Stomach (tissue), 4 donors: ENCODE data around the gene CARD11.

Experiments used
- CTCF ChIP-seq, 7 experiments: fragments of 450-650 bp in 4 of 7; fragments of 200-600 bp in 3 of 7; sonication (generic) in 3 of 7; IDR thresholded peaks; one replicate each; pipeline ENCODE4 v1.5.1; 2016 to 2019; ENCODE audit warnings: antibody characterized with exemption in 7 of 7, control low read depth in 2 of 7, mild to moderate bottlenecking in 1 of 7
- EP300 ChIP-seq: sonication (generic); formaldehyde crosslinking; IDR thresholded peaks from one replicate; pipeline ENCODE4 v1.6.1; 2017; ENCODE audit warnings: antibody characterized with exemption
- POLR2A ChIP-seq, 4 donors: fragments of 450-650 bp; IDR thresholded peaks; one replicate each; pipeline ENCODE4 v1.6.1; 2016; ENCODE audit warnings: antibody characterized with exemption in 4 of 4, control low read depth in 2 of 4, mild to moderate bottlenecking in 1 of 4, moderate library complexity in 1 of 4
- POLR2AphosphoS5 ChIP-seq, 3 donors: sonication (generic); formaldehyde crosslinking; IDR thresholded peaks; one replicate each; pipeline ENCODE4 v1.6.1; 2016; ENCODE audit warnings: antibody characterized with exemption in 3 of 3

- TF ChIP-seq EP300 (no peak), CTCF (IDR thresholded peaks at IDR 0.05) (no peak), POLR2A (IDR thresholded peaks at IDR 0.05) (no peak), POLR2AphosphoS5 (IDR thresholded peaks at IDR 0.05) (no peak)
These were observed 147.5 kb downstream of the CARD11 start for GRCh38 chr7:2896131-2896530.
